Measurements from ENCODE around the gene GRM4.

GRM4 gene

DNA sequence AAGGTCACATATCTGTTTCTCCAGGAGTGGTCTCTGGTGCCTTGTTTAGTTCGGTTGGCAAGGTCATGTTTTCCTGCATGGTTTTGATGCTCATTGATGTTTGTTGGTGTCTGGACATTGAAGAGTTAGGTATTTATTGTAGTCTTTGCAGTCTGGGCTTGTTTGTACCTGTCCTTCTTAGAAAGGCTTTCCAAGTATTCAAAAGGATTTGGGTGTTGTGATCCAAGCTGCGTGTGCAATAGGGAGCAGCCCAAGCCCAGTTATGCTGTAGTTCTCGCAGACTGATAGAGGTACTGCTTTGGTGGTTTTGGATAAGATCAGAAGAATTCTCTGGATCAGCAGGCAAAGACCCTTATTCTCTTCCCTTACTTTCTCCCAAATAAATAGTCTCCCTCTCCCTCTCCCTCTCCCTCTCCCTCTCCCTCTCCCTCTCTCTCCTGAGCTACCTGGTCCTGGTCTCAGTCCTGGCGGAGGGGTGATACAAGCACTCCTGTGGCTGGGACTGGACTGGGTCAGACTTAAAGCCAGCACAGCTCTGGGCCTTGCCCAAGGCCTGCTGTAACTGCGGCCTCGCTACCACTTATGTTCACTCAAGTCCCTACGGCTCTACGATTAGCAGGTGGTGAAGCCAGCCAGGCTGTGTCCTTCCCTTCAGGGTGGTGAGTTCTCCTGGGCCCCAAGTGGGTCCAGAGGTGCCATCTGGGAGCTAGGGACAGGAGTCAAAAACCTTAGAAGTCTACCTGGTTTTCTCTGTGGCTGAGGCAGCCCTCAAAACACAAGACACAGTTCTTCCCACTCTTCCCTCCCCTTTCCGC, 27.3 kb upstream of the GRM4 start:
- DNase-seq (ENCODE audit: low spot score): no peak
- TF ChIP-seq, protein P1, sequence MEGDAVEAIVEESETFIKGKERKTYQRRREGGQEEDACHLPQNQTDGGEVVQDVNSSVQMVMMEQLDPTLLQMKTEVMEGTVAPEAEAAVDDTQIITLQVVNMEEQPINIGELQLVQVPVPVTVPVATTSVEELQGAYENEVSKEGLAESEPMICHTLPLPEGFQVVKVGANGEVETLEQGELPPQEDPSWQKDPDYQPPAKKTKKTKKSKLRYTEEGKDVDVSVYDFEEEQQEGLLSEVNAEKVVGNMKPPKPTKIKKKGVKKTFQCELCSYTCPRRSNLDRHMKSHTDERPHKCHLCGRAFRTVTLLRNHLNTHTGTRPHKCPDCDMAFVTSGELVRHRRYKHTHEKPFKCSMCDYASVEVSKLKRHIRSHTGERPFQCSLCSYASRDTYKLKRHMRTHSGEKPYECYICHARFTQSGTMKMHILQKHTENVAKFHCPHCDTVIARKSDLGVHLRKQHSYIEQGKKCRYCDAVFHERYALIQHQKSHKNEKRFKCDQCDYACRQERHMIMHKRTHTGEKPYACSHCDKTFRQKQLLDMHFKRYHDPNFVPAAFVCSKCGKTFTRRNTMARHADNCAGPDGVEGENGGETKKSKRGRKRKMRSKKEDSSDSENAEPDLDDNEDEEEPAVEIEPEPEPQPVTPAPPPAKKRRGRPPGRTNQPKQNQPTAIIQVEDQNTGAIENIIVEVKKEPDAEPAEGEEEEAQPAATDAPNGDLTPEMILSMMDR (conservative IDR thresholded peaks at IDR 0.05; ENCODE audit: low read depth): no peak
- H3K27ac ChIP-seq: no peak overlapping the region
- CTCF ChIA-PET: interaction anchor here (0.6 to 1.4 kb wide), 2 partner anchors 9 to 349 kb away, joined by 3 to 6 read pairs; no protein-coding TSS in a partner anchor
- POLR2A ChIA-PET (ENCODE audit: low non-redundant PET): interaction anchor here (0.6 kb wide), 1 partner anchor 61 kb away, joined by 3 read pairs; no protein-coding TSS in a partner anchor

GRCh38 chr6:34170346-34170745, 24.5 kb upstream of the GRM4 start:
- POLR2A ChIA-PET (ENCODE audit: low non-redundant PET): no interaction called here
- no peak for DNase-seq (ENCODE audit: low spot score)
- TF ChIP-seq, protein P1 (conservative IDR thresholded peaks at IDR 0.05; ENCODE audit: low read depth): no peak
- CTCF ChIA-PET: interaction anchor here (0.6 kb wide), 1 partner anchor 1583 kb away, joined by 4 read pairs; no protein-coding TSS in a partner anchor
- H3K27ac ChIP-seq: no peak overlapping the region

GRCh38 chr6:34169897-34170296, 24.0 kb upstream of the GRM4 start:
- ChIA-PET CTCF (interaction anchor here (0.6 kb wide), 1 partner anchor 1583 kb away, joined by 4 read pairs; no protein-coding TSS in a partner anchor), POLR2A (ENCODE audit: low non-redundant PET) (no interaction called here)
- H3K27ac ChIP-seq: no peak overlapping the region
- TF ChIP-seq, protein P1 (conservative IDR thresholded peaks at IDR 0.05; ENCODE audit: low read depth): no peak
- DNase-seq (ENCODE audit: low spot score): no peak

DNA sequence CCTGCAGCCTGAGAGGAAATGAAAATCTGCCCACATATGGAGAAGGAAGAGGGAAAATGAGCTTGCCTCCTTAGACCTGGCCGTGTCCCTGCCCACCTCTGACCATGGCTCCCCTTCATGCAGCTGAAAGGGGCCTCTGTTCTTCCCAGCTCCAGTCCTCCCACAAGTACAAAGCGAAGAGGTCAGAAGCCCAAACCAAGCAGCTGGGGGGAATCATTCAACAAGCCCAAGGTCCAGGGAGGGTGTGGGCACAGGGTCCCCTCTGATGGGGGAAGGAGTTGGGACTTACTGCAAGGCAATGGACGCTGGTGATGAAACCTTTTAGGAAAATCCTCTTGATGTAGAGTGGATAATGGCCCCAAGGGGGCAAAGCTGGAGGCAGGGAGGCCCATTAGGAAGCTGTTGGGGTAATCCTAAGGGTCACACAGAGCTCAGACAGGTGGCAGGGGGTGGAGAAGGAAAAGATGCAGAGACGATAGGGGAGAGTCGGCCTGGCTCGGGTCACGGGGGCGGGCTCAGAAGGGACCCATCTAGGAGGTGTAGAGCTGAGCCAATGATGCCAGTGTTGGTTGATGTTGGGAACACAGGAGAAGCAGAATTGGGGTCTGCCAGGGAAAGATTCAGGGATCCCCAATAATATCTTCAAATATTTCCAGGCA, 16.1 kb upstream of the GRM4 start:
- no peak for DNase-seq (ENCODE audit: low spot score)
- CTCF ChIA-PET: interaction anchor here (0.5 to 0.9 kb wide), 3 partner anchors 253 to 602 kb away, joined by 3 to 5 read pairs (median 3); no protein-coding TSS in a partner anchor
- H3K27ac ChIP-seq: no peak overlapping the region
- TF ChIP-seq, protein P1 (conservative IDR thresholded peaks at IDR 0.05; ENCODE audit: low read depth): no peak
- POLR2A ChIA-PET (ENCODE audit: low non-redundant PET): no interaction called here

GRCh38 chr6:34159844-34160243, 14.0 kb upstream of the GRM4 start:
- TF ChIP-seq, protein P1 (conservative IDR thresholded peaks at IDR 0.05; ENCODE audit: low read depth): no peak
- ChIA-PET POLR2A (ENCODE audit: low non-redundant PET) (no interaction called here), CTCF (no interaction called here)
- DNase-seq (ENCODE audit: low spot score): no peak
- H3K27ac ChIP-seq: no peak overlapping the region

DNA sequence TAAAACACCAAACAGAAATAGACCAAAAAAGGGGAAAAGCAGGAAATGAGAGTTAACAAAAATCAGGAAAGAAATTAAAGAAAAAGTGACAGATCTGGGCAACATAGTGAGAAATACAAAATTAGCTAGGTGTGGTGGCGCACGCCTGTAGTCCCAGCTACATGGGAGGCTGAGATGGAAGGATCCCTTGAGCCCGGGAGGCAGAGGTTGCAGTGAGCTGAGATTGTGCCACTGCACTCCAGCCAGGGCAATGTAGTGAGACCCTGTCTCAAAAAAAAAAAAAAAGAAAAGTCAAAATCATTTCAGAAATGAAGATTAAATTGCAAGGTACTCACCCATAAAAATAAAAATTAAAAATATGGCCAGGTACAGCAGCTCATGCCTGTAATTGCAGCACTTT, 13.0 kb upstream of the GRM4 start:
- TF ChIP-seq, protein P1 (conservative IDR thresholded peaks at IDR 0.05; ENCODE audit: low read depth): no peak
- no peak for DNase-seq (ENCODE audit: low spot score)

More for the DNA sequence above, 13.0 kb upstream of the GRM4 start:
- ChIA-PET CTCF (no interaction called here), POLR2A (ENCODE audit: low non-redundant PET) (no interaction called here)
- H3K27ac ChIP-seq: no peak overlapping the region

Data from RWPE1 (cell line).